Stimulated activated CD4-positive, alpha-beta T cell treated with anti-CD3 and anti-CD28 coated beads, TNF-alpha, amount 100 ng/mL, for 4 hours (primary cell): ENCODE results near the gene FAM114A1.

Source experiments
- DNase-seq, 3 experiments: peaks; one replicate each; pipeline ENCODE4 v3.0.0-alpha.2; 2020; ENCODE audit warnings: low read depth in 3 of 3

FAM114A1 gene

DNA sequence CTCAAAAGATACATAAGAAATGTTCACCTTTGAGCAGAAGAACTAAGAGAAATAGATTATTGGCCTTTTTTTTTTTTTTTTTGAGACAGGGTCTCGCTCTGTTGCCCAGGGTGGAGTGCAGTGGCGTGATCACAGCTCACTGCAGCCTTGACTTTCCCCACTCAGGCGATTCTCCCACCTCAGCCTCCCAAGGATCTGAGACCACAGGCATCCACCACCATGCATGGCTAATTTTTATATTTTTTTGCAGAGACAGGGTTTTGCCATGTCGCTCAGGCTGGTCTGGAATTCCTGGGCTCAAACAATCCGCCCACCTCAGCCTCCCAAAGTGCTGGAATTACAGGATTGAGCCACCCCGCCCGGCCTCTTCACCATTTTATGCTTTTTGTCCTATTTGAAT is 8.1 kb upstream of the FAM114A1 start:
- no peak for DNase-seq

DNA sequence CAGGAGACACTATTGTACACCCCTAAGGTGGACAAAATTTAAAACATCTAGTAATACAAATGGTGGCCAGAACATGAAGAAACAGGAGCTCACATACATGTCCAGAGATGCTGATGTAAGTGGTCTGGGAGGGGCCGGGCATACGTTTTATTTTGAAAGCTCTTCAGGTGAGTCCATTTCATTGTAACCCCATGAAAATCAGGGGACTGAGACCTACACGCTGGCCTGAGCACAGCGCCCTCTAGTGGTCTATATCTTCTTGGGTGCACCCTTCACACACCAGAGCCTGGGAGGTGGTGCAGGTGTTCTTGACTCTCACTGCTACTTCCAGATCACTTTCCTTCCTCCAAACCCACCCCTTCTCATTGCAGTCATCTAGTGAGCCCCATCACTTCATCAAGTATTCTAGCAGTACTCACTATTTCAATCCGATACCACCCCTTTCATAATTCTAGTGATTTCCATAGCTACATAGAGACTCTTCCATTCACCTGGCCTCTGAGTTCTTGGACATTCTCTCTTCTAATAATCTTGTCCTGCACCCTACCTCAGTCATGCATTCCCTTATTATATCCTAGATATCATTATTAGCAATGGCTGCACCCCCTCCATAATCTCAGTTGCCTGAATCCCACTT is 6.7 kb upstream of the FAM114A1 start:
- DNase-seq: peak in 1 of 3 experiments; percentile 38

GRCh38 chr4:38861791-38862190 is 5.8 kb upstream of the FAM114A1 start:
- DNase-seq: no peak

- DNase-seq: no peak
Measured at GRCh38 chr4:38865445-38865844, 2.2 kb upstream of the FAM114A1 start.

DNA sequence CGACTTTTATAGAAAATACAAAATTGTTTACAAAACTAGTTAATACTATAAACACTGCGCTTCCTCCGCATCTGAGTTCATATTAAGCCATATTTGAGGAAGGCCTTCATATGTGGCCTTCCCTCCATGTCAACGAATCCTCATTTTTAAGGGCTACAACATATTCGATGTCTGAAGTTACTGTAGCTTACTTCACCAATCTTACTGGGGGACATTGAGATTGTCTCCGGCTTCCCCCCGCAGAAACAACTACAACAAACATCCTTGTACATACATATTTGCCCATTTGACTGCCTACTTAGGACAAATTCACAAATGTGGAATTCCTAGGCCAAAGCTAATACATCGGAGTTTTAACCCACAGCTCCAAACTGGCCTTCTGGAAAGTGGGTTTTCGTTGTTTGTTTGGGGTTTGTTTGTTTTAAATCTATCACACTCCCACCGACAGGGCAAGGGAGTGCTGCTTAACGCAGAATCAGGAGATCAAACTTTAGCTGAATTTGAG is 581 bp upstream of the FAM114A1 start:
- no peak for DNase-seq

DNA sequence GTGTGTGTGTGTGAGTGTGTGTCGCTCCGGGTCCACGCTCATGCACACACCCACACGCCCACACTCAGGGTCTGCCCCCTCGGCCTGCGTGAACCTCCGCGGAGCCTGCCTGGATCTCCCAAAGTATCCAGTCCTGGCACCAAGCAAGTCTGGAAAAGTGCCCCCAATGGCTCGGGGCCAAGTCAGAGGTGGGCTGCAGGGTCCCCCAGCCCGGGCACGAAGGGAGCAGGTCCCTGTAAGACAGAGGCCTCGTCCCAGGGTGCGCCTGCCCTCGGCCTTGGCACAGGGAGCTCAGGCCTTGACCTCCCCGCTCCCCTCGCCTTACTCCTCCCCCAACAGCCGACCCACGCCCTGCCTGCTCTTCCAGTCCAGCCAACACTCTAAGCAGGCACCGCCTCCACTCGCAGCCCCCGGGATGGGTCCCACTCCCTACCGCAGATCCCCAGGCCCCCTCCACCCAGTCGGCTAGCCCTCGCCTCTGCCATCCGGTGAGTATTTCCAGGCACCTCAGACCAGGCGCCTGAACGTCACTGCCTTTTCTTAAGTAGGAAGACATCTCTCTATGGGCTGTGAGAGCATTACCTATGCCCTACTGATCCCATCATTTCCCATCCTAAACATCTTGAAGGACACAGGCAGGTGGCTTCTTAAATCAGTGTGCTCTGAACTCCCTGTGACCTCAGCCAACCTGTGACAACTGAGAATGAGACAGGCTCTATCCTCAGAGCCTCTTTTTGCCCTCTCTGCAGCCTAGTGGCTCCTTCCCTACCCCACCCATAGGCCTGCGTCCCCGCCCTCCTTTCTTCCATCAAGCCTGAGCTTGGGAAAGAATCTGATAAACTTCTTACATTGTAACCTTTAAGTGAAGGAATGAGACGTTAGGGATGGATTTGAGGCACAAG is 704 bp downstream of the FAM114A1 start:
- no peak for DNase-seq

DNA sequence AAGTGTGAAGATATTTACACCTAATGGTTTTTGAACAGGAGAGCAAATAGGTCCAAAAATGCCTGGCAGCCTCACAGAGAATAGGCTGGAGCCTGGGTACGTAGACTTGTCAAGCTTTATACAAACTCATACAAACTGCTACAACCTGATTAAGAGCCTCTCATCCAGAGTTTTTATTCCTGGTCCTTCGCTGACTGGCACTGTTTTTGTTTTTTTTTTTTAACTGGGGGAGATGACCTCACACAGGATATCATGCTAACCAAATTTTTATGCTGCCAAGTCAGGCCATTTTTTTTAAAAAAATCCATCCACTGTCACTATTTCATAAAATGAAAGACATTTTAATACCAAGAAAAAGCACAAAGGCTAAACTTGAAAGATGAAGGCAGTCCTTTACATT is 1.9 kb downstream of the FAM114A1 start:
- DNase-seq: no peak

DNA sequence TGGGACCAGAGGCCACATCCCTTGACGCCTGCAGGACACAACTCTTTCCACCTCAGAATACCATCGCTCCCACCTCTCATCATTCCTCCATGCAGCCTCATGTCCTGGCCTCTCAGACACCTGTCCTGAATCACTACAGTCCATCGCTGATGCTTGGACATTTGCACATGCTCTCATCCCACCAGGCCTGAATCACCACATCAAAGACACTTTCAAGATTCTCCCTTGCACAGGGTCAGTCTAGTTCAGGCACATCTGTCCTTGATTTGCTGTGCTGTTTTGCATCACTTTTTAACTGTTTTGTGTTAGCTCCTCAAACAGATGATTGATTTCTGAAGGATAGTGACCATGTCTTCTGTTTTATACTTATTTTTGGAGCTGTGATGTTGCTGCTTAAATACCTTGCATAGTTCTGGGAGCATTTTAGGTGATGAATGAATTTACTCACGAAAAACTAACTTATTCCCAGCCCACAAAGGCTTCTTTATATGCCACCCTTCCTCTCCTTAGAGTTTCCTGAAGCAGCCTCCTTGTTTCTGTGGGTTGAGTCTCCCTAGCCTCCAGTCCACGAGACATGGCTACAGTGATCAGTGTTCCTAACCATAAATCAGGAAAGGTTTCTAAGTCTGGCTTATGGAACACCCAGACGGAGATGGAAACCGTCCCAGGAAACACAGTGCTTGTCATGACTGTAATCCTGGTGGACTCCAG is 2.6 kb downstream of the FAM114A1 start:
- no peak for DNase-seq

DNA sequence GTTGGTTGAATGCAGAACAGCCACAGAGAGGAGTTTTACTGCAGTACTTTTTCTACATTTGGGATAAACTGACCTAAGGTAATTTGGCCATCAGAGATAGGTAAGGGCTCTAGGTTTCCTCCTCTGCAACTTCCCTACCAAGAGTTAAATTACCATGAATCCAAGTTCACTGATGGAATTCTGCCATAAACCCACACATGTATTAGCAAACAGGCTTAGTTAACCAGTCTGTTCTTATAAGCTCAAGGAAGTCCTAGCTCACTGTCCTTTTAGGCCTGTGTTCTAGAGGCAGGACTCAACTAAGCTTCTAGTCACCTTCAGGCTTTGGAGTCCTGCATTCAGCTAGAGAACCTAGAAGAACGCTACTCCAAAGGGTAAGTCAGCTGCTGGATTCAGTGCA is 4.0 kb downstream of the FAM114A1 start:
- DNase-seq: no peak

DNA sequence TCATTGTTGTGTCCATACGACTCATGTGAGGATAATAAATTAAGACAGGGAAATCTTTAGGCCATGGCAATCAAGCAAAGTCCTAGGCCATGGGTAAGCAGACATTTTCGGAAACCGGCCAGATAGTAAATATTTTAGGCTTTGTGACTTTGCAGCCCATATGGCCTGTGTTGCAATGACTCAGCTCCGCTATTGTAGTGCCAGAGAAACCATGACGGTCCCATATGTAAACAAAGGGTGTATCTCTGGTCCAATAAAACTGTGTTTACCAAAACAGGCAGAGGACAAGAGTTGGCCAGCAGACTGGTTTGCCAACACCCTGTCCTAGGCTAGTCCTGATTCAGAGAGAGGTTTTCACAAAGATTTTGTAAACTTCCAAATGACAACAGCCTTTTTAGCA is 5.0 kb downstream of the FAM114A1 start:
- DNase-seq: no peak

DNA sequence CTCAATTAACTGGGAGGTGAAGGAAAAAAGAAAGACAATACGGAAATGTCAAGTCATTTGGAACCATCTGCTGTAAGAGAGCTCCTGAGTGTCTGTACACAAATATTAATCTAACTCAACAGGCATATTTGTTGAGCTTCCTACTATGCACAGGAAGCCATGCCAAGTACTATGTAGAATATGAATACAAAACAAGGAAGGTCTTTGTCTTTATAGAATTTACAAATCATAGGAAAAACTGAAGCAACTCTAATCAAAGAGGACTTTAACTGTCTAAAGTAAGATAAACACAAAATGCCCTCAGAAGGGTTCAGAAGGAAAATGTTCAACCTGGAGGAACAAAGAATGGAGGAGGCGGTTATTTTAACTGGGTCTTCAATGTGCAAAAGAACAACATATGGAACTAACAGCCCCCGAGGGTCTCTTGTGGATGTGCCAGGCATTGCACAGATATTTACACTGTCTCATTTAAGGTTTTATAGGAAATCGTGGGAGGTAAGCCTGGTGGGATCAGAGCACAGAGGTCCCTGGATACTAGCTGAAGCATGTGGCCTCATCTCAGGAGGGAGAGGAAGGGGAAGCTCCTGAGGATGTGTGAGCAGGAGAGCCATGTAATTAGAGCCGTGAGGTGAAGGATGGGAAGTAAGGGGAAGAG is 5.8 kb downstream of the FAM114A1 start:
- DNase-seq: no peak

DNA sequence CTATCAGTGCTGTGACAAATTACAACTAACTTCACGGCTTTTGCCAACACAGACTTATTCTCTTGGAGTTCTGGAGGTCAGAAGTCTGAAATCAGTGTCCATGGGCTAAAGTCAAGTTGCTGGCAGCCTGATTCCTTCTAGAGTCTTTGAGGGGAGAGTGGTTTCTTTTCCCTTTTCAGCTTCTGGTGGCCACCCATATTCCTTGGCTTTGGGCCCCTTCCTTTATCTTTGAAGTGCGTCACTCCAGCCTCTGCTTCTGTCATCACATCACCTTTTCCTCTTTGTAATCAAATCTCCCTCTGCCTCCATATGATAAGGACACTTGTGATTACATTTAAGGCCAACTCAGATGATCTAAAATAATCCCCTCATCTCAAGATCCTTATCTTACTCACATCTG is 9.0 kb downstream of the FAM114A1 start:
- no peak for DNase-seq

DNA sequence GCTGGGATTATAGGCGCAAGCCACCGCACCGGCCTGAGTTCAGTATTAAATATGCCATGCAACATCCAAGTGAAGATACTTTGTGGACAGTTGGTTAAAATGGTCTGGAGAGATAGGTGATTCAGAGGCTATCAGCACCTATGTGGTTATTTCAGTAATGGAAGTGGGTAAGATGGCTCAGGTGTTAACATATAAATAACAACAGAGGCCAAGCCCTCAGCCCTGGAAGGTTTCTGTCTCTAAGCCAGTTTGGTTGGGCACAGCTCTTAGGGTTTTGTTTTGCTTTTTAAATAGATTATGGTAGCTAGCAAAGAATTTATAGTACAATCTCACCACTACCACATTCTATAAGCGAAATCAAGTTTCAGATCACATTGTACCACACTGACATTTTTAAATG is 16.6 kb downstream of the FAM114A1 start:
- no peak for DNase-seq

DNA sequence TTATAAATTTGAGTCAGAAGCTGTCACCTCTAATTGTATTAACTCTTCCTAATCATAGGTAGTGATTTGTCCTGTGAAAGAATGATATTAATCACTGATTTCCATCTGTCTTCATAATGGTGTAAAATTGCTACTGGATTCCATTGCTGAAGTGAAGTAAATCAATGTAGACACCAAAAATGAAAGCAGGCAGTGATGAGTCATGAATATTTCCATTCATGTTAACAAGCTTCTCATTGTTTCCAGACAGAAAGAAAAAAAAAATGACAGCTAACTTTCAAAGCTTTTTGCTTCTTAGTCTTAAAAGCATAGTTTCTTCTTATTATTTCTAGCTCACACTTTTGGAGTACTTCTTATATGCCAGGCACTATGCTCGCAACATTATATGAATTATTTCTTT is 21.5 kb downstream of the FAM114A1 start:
- no peak for DNase-seq

DNA sequence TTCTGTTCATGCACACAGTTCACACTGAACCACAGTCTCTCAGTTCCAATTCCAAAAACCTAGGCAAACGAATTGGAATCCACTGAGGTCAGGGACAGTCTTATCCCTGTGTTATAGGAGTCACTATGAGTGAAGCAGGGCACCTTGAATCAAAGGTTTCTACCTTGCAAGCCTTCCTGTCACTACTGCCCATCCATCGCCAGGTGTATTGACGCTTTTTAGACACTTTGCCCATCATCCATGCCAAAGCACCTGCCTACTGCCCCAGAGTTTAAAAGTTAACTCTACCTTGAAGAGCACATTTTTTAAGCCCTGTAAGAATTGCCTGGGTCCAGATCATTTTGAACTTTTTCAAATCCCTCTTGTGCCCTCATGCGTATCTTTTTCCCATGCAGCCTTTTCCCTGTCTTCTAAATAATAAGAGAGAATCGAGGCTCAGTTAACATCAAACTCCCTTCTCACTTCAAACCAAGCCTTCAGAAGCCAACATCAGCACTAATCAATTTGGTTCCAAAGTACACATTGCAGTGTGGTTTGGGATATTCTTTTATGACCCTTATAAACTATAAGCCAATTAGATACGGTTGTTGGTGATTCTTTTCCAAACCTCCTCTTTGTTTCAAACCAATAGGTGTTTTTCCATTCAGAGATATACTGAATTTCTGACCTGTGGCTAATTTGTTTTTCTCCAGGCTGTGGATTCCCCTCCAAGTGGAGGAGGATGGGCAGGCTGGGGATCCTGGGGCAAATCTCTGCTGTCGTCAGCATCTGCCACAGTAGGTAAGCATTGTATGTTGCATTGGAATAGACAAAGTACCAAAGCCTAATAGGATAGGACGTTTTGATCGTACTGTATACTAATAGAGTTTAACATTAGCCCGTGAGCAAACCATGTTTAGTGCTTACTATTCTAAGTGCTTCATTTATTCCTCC is 23.7 kb downstream of the FAM114A1 start:
- no peak for DNase-seq

DNA sequence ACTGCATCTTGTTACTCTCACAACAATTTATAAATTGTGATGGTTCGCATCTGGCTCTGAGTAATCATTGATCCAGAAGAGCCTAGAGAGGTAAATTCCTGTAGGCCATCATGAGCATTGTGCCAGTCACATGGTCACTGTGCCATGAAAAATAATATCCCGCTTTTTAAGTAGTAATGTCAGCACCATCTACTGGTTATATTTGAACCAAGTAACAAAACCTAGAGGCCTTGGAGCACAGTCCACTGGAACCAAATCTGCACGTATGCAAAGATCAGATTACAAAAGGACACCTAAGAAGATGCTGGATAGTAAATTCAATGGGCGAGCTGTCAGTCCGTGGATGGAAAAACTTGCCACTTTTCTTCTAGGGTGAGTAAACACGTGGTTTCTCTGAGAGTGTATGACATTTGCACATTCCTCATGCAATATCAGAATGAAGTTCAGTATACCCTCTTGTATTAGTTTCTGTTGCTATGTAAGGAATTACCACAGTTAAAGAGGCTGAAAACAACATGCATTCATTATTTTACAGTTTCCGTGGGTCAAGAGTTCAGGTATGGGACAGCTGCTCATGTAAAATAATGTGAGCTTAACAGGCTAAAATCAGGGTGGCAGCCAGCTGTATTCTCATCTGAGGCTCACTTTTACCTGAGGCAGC is 26.8 kb downstream of the FAM114A1 start:
- DNase-seq: no peak

- DNase-seq: no peak
Measured at GRCh38 chr4:38896940-38897339, 29.3 kb downstream of the FAM114A1 start.

DNA sequence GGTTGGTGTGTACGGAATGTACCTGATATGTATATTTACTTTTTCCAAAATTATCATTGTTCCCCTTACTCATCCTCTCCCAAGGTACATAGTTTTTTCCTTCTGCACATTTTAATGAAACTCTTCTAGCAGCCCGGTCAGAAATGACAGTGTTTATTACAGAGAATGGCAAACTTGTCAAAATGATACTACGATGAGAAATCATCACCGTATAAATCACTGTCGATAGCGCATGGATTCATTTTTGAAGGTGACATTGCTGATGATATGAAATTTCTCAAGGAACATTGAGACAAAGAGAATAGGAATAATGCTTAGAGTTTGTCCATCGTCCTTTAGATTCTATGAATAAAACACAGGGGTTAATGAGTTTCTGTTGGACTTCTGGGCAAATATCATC is 30.6 kb downstream of the FAM114A1 start:
- DNase-seq: no peak

- DNase-seq: no peak
Measured at GRCh38 chr4:38902221-38902620, 34.6 kb downstream of the FAM114A1 start.

DNA sequence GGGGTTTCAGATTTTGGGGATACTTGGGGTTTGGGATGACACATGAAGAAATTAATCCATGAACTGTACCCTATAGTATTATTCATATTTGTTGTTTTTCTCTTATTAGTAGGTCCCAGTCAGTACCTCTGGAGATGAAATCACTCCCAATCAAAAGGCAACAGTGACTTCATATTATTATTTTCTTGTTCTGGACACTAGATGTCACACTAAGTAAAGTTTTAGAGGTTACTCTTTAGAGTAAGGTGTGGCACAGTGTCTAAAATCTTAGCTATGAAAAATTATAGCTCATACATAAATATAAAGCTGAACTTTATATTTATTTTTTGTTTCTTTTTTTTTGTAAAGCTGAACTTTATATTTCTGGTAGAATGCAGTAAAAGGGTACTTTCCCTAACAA is 35.1 kb downstream of the FAM114A1 start:
- DNase-seq: no peak
